ENCODE results near the gene HGD. TPM values are rescaled to one million over a fixed set of nuclear protein-coding genes. Genes with fewer than 3 reads are reported as not detected.
"Not testable (repeated sequence)": the region's sequence is repeated elsewhere in the genome, so short reads cannot be mapped to it uniquely, and the experiment has no call there.

Gene HGD
- total and polyA plus RNA-seq, 9 donors, result 0.04 to 2.4 (median 0.69) TPM; not detected in 1

DNA sequence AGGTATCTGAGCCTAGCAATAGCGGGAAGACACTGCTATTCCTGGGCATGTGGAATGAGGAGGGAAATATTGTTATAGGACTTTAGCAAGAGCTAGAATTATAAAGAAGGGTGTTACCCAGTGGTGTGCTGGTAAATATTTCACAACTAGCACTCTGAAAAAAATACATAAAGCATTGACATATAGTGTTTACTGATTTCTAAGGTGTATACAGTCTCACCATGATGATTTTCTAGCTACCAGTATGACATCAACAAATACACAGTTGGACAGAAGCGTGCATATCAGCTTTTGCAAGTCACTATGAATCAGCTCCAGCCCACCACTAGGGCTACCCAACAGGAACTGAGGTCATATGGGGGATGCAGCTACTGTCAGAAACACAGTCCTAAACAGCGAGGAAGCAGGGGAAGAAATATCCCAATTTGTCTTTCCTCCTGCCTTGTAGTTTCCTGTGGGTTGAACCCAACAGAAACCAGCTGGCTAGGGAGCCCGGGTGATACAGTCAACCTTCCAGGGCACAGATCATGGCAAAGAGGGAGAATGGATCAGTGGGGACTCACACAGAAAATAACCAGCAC, 39.6 kb downstream of the HGD start:
- DNase-seq, result no peak
- Histone ChIP-seq H3K36me3 (no peaks in the 10 kb centered on the region), H3K9me3 (no peaks in the 10 kb centered on the region), H3K27me3 (no peaks in the 10 kb centered on the region), H3K4me3 (no peak overlapping the region), H3K27ac (no peak overlapping the region), H3K4me1 (ENCODE audit: insufficient read depth) (peaks cover 3% of the 10 kb centered on the region)
- WGBS, 3 donors, result 42 to 47% (median 43%) methylated on average over 4 of the region's 4 CpGs
- TF ChIP-seq, protein P1, sequence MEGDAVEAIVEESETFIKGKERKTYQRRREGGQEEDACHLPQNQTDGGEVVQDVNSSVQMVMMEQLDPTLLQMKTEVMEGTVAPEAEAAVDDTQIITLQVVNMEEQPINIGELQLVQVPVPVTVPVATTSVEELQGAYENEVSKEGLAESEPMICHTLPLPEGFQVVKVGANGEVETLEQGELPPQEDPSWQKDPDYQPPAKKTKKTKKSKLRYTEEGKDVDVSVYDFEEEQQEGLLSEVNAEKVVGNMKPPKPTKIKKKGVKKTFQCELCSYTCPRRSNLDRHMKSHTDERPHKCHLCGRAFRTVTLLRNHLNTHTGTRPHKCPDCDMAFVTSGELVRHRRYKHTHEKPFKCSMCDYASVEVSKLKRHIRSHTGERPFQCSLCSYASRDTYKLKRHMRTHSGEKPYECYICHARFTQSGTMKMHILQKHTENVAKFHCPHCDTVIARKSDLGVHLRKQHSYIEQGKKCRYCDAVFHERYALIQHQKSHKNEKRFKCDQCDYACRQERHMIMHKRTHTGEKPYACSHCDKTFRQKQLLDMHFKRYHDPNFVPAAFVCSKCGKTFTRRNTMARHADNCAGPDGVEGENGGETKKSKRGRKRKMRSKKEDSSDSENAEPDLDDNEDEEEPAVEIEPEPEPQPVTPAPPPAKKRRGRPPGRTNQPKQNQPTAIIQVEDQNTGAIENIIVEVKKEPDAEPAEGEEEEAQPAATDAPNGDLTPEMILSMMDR (IDR thresholded peaks at IDR 0.05), result no peak
- TF ChIP-seq EP300 (IDR thresholded peaks at IDR 0.05), result no peak
- TF ChIP-seq POLR2A (IDR thresholded peaks at IDR 0.05), result no peak
- intact Hi-C loops (cut with DNase I), result no loop called here

DNA sequence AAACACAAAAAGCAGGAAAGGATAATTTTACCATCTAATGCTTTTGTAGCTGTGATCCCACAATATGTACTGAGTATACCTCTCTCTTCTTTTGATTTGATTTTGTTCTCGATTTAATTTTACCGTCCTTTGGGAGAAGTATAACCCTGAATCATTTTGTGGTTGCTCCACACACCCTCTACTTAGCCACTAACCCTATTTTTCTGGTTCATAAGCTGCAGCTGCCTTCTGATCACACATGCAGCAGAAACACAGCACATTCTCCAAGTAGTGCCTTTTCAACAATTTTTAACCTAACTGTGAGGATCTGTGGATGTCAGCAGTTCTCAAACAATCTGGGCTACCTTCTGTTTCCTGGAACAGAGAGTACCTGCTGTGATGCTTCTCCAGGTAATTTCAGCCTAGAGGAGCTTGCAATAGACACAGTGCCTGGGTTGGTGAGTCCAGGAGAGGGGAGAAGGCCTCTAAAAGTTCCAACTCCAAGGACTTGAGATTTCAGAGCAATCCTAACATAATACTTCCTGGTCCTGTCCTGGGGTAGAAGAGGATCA, 40.3 kb downstream of the HGD start:
- 91 to 96% (median 95%) methylated on average over 2 of the region's 2 CpGs for WGBS, 3 donors
- no peak for DNase-seq
- Histone ChIP-seq H3K9me3 (no peaks in the 10 kb centered on the region), H3K36me3 (no peaks in the 10 kb centered on the region), H3K4me1 (ENCODE audit: insufficient read depth) (peaks cover 3% of the 10 kb centered on the region), H3K4me3 (no peak overlapping the region), H3K27ac (no peak overlapping the region), H3K27me3 (no peaks in the 10 kb centered on the region)
- no peak for TF ChIP-seq EP300 (IDR thresholded peaks at IDR 0.05)
- TF ChIP-seq, protein P1 (IDR thresholded peaks at IDR 0.05), result no peak
- intact Hi-C loops (cut with DNase I), result no loop called here

DNA sequence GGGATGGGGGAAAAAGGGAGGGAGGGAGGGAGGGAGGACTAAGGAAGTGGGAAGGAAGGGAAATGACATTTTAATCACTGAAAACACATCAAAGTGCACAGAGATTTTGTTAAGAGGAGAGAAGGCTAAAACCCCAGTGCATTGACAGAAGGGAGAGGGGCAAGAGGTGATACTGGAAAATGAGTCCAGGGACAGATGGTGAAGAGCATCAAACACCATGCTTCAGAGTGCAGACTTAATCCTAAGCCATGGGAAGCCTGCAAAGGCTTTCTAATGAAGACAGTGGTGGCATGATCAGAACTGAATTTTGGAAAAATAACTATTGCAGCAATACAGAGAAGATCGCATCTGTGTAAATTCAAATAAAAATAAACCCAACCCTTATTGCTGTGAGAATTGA, 41.8 kb downstream of the HGD start:
- H3K4me3 ChIP-seq, result no peak overlapping the region
- H3K27ac ChIP-seq, result no peak overlapping the region
- no peaks in the 10 kb centered on the region for H3K27me3 ChIP-seq
- WGBS, 3 donors, result 88 to 92% (median 91%) methylated on average over 1 of the region's 1 CpG
- intact Hi-C loops (cut with DNase I), result no loop called here
- H3K4me1 ChIP-seq (ENCODE audit: insufficient read depth), result peaks cover 2% of the 10 kb centered on the region
- no peaks in the 10 kb centered on the region for H3K36me3 ChIP-seq
- no peak for TF ChIP-seq EP300 (IDR thresholded peaks at IDR 0.05)
- TF ChIP-seq POLR2A (IDR thresholded peaks at IDR 0.05), result no peak
- TF ChIP-seq, protein P1 (IDR thresholded peaks at IDR 0.05), result no peak
- DNase-seq, result no peak
- H3K9me3 ChIP-seq, result no peaks in the 10 kb centered on the region

DNA sequence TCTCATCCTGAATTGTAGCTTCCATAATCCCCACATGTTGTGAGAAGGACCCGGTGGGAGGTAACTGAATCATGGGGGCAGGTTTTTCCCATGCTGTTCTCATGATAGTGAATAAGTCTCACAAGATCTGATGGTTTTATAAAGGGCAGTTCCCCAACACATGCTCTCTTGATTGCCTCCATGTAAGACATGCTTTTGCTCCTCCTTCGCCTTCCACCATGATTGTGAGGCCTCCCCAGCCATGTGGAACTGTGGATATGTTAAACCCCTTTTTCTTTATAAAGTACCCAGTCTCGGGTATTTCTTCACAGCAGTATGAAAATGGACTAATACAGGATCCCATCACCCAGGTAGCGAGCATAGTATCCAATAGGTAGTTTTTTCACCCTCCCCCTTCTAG, 43.2 kb downstream of the HGD start:
- H3K9me3 ChIP-seq; intact Hi-C loops (cut with DNase I); H3K27ac ChIP-seq; H3K4me3 ChIP-seq; DNase-seq; H3K4me1 ChIP-seq (ENCODE audit: insufficient read depth); H3K36me3 ChIP-seq; H3K27me3 ChIP-seq: not testable (repeated sequence)
- 94 to 97% (median 95%) methylated on average over 4 of the region's 4 CpGs for WGBS, 3 donors

DNA sequence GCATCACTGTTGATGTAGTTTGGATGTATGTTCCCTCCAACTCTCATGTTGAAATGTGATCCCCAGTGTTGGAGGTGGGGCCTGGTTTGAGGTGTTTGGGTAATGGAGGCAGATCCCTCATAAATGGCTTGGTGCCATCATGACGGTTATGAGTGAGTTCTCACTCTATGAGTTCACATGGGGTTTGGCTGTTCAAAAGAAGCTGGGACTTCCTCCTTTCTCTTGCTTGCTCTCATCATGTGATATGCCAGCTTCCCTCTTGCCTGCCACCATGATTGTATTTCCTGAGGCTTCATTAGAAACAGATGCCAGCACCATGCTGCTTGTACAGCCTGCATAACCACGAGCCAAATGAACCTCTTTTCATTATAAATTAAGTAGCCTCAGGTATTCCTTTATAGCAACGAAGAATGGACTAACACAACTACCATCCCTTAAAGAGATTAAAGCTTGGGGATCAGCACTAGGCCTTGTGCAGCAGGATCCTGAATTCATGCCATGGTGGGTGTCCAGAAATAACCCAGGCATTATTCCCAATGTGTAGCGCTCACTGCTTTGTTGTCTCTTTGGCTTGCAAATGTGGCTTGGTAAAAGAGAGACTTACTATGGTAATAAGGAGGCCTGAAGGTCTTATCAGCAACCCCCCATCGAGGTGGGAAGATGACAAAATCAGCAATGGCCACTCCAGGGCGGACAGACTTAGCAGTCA, 44.0 kb downstream of the HGD start:
- intact Hi-C loops (cut with DNase I), result no loop called here
- H3K36me3 ChIP-seq, result no peaks in the 10 kb centered on the region
- H3K27ac ChIP-seq, result no peak overlapping the region
- WGBS, 3 donors, result 86 to 92% (median 88%) methylated on average over 6 of the region's 6 CpGs
- TF ChIP-seq EP300 (IDR thresholded peaks at IDR 0.05) (no peak), POLR2A (IDR thresholded peaks at IDR 0.05) (no peak)
- TF ChIP-seq, protein P1 (IDR thresholded peaks at IDR 0.05), result no peak
- H3K4me3 ChIP-seq, result no peak overlapping the region
- no peaks in the 10 kb centered on the region for H3K27me3 ChIP-seq
- H3K4me1 ChIP-seq (ENCODE audit: insufficient read depth), result no peaks in the 10 kb centered on the region
- H3K9me3 ChIP-seq, result no peaks in the 10 kb centered on the region
- no peak for DNase-seq
